ENCODE measurements around the gene TSPAN32.
"Not testable (repeated sequence)": the region's sequence is repeated elsewhere in the genome, so short reads cannot be mapped to it uniquely, and the experiment has no call there.

Gene TSPAN32

GRCh38 chr11:2267306-2267850, 34.4 kb upstream of the TSPAN32 start:
- no peak for DNase-seq (ENCODE audit: low read depth in 2 of 2)

GRCh38 chr11:2267851-2268728, 33.7 kb upstream of the TSPAN32 start:
- DNase-seq (ENCODE audit: low read depth in 2 of 2): no peak

GRCh38 chr11:2268729-2269600, 32.8 kb upstream of the TSPAN32 start:
- peak; percentile 82 to 83 for DNase-seq (ENCODE audit: low read depth in 2 of 2)

GRCh38 chr11:2269601-2270321, 32.1 kb upstream of the TSPAN32 start:
- peak in 1 of 2 donors; percentile 33 for DNase-seq (ENCODE audit: low read depth in 2 of 2)

- DNase-seq (ENCODE audit: low read depth in 2 of 2): no peak
Observed at GRCh38 chr11:2270322-2271076, 31.3 kb upstream of the TSPAN32 start, which contains the start of gene ASCL2. ASCL2 (minus strand) TSS chr11:2270588; CDS start chr11:2270332, 256 bp downstream.

GRCh38 chr11:2271077-2271326, 30.8 kb upstream of the TSPAN32 start:
- peak; percentile 39 to 52 for DNase-seq (ENCODE audit: low read depth in 2 of 2)

GRCh38 chr11:2271327-2272227, 30.2 kb upstream of the TSPAN32 start:
- DNase-seq (ENCODE audit: low read depth in 2 of 2): no peak

- no peak for DNase-seq (ENCODE audit: low read depth in 2 of 2)
Observed at GRCh38 chr11:2272228-2272945, 29.4 kb upstream of the TSPAN32 start.

- no peak for DNase-seq (ENCODE audit: low read depth in 2 of 2)
Observed at GRCh38 chr11:2272946-2273280, 28.9 kb upstream of the TSPAN32 start.

GRCh38 chr11:2273311-2273710, 28.5 kb upstream of the TSPAN32 start:
- DNase-seq (ENCODE audit: low read depth in 2 of 2): no peak

- DNase-seq (ENCODE audit: low read depth in 2 of 2): no peak
Observed at GRCh38 chr11:2273771-2274170, 28.0 kb upstream of the TSPAN32 start.

GRCh38 chr11:2275334-2276279, 26.2 kb upstream of the TSPAN32 start:
- DNase-seq (ENCODE audit: low read depth in 2 of 2): no peak

- no peak for DNase-seq (ENCODE audit: low read depth in 2 of 2)
Observed at GRCh38 chr11:2276280-2277007, 25.4 kb upstream of the TSPAN32 start.

GRCh38 chr11:2277008-2277346, 24.8 kb upstream of the TSPAN32 start:
- DNase-seq (ENCODE audit: low read depth in 2 of 2): no peak

GRCh38 chr11:2277933-2278523, 23.8 kb upstream of the TSPAN32 start:
- no peak for DNase-seq (ENCODE audit: low read depth in 2 of 2)

- DNase-seq (ENCODE audit: low read depth in 2 of 2): no peak
Observed at GRCh38 chr11:2280208-2280607, 21.6 kb upstream of the TSPAN32 start.

- not testable (repeated sequence) for DNase-seq (ENCODE audit: low read depth in 2 of 2)
Observed at GRCh38 chr11:2286350-2286749, 15.5 kb upstream of the TSPAN32 start.

Data from stimulated activated CD4-positive, alpha-beta T cell treated with anti-CD3 and anti-CD28 coated beads, Interleukin-1b, Interleukin-23, amount 100 ng/mL, for 4 hours (primary cell).